ENCODE results near the gene NDUFV3.
"Not testable (repeated sequence)": the region's sequence is repeated elsewhere in the genome, so short reads cannot be mapped to it uniquely, and the experiment has no call there.

Gene NDUFV3

DNA sequence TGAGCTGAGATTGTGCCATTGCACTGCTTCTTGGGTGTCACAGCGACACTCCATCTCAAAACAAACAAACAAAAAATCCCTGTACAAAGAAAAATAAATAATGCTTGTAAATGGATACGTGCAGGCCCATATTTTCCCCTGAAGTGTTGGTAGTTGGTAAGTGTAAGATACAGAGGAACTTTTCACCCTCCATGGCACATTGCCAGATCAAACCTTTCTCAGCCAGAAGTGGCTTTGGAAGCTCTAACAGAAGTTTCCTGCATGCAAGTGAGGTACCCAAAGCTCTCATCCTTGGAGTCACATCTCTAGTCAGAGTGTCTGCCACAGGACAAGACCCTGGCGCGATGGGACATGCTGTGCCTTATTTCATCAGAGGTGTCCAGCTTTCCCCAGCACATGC, 7.3 kb downstream of the NDUFV3 start:
- no peak for DNase-seq (ENCODE audit: low spot score)

DNA sequence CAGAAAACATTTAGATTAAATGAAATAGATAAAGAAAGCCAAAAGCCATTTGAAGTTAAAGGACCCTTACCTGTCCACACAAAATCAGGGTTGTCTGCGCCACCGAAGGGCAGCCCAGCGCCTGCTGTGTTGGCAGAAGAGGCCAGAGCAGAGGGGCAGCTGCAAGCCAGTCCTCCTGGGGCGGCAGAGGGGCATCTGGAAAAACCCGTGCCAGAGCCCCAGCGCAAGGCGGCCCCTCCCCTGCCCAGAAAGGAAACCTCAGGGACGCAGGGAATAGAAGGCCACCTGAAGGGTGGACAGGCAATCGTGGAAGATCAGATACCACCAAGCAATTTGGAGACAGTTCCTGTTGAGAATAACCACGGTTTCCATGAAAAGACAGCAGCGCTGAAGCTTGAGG, 10.7 kb downstream of the NDUFV3 start:
- DNase-seq (ENCODE audit: low spot score) = no peak

DNA sequence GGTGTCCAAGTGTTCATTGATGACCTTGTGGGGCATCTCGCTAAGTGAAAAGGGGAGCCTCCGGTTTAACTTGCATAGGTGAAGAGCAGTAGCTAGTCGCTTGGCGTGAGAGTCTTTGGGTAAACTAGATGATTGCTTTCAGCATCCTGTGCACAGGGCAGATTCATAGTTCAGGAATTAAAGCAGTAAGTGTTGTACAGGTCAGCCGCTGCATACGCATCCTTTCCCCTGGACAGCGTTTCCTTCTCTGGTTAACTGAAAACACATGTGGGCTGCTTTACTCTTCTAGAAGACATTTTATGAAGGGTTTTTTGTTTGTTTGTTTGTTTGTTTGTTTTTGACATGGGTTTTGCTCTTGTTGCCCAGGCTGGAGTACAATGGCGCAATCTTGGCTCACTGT, 12.1 kb downstream of the NDUFV3 start:
- DNase-seq (ENCODE audit: low spot score) = no peak

DNA sequence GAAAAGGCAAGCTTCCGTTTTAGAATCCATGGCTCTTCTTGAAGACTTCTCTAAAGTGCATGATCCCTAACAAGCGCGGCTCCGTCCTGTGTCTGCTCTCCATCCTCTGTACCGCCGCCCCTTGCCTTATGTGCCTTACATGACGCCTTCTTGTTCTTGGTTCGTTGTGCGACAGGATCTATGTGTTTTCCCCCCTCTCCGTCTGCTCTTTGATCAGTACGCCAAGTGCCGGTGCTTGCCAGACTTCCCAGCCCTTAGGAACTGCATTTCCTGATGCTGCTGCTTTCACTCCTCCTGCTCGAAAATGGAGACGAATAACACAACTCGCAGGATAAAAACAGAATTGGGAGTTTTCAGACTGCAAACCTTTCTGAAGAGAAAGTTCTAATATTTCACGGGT, 13.1 kb downstream of the NDUFV3 start:
- DNase-seq (ENCODE audit: low spot score) = no peak

DNA sequence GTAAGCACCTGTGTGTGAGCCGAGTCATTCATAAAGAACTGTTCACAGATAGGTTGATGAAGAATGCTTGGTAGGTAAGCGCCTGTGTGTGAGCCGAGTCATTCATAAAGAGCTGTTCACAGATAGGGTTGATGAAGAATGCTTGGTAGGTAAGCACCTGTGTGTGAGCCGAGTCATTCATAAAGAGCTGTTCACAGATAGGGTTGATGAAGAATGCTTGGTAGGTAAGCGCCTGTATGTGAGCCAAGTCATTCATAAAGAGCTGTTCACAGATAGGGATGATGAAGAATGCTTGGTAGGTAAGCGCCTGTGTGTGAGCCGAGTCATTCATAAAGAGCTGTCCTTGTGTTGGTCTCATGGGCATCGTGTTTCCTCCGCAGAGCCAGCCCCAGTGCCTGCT, 15.4 kb downstream of the NDUFV3 start:
- DNase-seq (ENCODE audit: low spot score) = not testable (repeated sequence)

DNA sequence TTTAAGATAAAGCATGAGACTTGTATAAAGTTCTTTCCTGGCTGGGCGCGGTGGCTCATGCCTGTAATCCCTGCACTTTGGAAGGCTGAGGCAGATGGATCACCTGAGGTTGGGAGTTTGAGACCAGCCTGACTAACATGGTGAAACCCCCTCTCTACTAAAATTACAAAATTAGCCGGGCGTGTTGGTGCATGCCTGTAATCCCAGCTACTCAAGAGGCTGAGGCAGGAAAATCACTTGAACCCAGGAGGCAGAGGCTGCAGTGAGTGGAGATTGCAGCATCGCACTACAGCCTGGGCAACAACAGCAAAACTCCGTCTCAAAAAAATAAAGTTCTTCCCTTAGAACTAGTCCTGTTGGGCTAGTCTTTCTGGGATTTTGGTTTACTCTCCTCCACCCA, 18.8 kb downstream of the NDUFV3 start:
- DNase-seq (ENCODE audit: low spot score) = not testable (repeated sequence)

DNA sequence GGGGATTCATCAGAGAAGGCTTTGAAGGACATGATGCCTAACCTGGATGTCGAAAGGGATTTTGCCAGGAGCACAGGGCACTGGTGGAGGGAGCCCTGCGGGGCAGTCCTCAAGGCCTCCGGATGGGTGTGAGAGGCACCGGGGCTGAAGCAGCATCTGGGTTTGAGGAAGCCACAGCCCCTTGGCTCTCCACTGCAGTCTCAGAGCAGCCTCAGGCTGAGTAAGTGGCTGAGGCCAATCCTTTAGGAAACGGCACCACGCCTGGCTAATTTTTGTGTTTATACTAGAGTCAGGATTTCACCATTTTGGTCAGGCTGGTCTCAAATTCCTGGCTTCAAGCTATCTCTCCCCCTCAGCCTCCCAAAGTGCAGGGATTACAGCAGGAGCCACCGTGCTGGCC, 20.4 kb downstream of the NDUFV3 start:
- DNase-seq (ENCODE audit: low spot score) = no peak

DNA sequence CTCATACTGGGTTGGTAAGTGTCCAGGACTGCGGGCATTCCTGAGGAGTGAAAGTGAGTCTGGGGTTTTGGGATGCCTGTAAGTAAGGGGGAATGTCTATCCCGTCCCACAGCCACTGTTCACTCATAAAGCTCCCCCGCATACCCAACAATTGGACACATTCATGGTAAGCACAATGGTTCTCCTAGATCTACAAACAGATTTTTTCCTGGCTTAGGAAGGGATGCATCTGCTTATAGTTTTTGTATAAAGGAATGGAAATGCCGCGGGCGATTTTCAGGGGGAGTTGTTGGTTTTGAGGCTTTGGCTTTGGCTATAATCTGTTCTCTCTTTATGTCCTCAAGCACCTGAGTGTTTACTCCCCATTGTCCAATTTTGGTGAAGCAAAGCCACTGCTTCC, 25.2 kb downstream of the NDUFV3 start:
- DNase-seq (ENCODE audit: low spot score) = no peak

DNA sequence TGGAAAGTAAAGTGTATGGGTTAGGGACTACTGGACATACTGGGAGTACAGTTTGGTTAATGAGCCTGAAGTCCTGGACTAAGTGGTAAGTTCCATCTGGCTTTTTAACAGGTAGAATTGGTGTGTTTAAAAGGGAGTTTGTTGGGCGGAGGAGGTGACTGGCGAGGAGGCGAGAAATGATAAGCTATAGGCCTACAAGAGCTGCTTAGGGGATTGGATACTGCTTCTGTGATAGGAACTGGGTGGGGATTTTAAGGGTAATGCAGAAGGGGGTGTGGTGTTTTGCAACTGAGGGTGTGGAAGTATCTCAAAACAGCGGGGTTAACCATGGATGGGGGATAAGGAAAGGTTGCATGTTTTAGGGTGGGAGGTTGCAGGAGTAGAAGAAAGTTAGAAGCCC, 28.8 kb downstream of the NDUFV3 start:
- no peak for DNase-seq (ENCODE audit: low spot score)

DNA sequence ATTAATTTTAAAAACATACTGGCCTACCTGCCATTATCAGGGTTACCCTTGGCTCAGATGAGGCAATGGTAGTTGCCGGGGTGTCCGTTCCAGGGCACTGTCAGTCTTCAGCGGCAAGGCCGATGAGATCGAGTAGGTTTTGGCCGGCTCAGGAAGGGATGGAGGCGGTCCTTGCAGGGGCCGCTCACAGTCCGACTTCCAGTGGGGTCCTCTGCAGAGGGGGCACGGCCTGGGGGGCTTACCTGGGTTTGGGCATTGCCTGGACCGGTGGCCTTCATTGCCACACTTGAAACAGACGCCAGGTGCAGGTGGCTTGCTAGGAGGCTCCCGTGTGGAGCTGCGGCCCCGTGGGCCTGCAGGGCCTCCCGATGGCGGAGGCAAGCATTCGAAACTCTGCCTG, 29.8 kb downstream of the NDUFV3 start:
- no peak for DNase-seq (ENCODE audit: low spot score)

DNA sequence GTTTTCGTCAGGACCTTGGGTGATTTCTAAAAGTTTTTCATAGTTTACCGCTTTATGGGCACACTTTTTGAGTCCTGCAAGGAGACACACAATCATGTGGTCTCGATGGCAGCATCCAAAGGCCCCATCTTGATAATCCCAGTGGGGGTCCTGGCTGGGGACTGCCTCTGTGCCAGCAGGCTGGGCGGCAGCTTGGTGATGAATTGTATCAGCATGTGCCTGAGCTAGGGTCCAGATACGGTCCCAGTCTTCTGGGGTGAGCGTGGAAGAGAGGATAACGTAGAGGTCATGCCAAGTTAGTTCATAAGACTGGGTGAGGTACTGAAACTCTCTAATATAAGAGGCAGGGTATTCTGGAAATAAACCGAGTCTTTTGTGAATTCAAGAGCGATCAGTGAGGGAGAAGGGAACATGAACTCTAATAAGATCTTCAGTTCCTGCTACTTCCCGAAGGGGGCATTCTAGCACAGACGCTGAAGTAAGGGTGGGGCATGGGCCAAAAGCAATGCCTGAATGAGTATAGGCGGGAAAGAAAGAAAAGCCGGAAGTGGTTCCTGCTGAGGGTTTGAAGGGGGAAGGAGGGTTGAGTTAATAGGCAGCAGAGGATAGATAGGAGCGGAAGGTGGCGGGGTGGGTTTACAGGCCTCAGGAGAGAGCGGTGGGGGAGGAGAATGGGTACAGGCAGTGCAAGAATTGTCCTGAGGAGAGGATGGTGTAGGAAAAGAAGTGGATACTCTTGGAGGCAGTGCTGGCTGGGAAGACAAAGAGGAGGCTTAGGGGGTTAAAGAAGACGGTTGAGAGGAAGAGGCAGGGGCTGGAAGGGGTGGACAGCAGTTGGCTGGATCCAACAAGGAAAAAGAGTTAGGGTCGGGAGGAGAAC, 30.7 kb downstream of the NDUFV3 start:
- peak; percentile 85 for DNase-seq (ENCODE audit: low spot score)

DNA sequence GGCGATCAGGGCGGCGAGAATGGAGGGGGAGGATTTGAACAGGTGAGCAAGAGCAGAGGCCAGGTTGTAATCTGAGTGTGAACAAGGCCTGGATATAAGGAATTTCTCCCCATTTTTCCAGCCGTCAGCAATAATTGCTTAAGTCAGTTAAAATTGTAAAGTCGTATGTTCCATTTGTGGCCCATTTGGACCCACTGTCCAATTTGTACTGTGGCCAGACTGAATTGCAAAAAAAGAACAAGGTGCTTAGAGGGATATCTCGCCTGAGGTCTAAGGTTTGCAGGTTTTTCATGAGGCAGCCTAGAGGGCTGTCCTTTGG, 31.3 kb downstream of the NDUFV3 start:
- DNase-seq (ENCODE audit: low spot score) = no peak

DNA sequence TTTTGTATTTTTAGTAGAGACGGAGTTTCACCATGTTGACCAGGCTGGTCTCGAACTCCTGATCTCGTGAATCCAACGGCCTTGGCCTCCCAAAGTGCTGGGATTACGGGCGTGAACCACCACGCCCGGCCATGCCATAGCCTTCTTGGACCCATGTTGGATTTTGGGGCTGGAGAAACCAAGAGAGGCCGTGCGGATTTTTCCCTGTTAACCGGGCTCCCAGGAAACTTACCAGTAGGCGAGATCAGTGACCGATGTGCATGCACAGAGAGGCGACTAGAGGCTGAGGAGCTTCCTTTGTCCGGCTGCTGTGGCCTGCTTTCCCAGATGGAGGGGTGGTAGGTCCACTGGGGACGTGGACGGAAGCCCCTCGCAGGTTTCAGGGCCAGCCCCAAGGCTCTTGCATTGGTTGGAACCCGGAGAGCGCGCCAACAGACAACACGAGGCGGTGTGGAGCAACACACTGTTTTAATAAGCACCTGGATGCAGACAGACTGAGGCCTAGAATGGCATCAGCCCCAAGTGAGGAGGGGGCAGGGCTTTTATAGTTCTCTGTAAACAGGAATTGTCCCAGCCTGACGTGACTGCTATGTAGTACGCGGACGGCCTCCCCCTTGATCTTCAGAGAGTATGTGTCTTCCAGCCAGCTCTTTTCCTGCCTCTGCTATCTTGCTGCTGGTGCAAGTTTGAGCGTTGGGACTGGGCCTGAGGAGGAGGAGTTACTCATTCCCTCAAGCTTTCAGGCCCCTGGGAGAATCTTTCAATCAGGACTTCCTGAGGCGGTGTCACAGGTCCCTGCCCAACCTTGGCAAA, 32.2 kb downstream of the NDUFV3 start, which contains the start of gene ERVH48-1:
Gene ERVH48-1, minus strand, starts transcription at position 517 of the 813 bp plus-strand sequence. CDS start 6,624 bp downstream, outside the sequence.
- no peak for DNase-seq (ENCODE audit: low spot score)

DNA sequence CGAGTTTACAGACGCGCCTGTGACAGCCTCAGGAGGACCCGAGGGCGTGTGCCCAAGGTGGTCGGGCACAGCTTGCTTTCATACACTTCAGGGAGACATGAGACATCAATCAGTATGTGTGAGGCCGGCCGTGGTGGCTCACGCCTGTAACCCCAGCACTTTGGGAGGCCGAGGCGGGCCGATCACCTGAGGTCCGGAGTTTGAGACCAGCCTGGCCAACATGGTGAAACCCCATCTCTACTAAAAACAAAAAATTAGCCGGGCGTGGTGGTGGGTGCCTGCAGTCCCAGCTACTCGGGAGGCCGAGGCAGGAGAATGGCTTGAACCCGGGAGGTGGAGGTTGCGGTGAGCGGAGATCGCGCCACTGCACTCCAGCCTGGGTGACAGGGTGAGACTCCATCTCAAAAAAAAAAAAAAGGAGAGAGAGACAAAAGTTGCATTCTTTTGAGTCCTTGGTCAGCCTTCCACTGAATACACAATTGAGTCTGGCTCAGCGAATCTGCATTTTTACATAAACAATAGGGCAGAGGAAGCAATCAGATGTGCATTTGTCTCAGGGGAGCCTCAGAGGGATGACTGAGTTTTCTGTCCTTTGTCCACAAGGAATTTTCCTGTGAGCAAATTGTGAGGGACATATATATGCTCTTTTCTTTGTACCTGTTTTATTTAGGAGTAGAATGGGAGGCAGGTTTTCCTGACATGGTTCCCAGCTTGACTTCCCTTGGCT, 34.5 kb downstream of the NDUFV3 start:
- peak; percentile 87 for DNase-seq (ENCODE audit: low spot score)

DNA sequence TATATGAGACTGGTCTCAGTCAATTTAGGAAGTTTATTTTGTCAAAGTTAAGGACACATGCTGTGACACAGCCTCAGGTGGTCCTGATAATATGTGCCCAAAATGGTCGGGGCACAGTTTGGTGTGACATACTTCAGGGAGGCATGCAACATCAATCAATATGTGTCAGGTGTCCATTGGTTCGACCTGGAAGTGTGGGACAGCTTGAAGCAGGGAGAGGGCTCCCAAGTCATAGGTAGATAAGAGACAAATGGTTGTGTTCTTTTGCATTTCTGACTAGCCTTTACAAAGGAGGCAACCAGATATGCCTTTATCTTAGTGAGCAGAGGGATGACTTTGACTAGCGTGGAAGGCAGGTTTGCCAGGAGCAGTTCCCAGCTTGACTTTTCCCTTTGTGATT, 36.9 kb downstream of the NDUFV3 start:
- DNase-seq (ENCODE audit: low spot score) = no peak

DNA sequence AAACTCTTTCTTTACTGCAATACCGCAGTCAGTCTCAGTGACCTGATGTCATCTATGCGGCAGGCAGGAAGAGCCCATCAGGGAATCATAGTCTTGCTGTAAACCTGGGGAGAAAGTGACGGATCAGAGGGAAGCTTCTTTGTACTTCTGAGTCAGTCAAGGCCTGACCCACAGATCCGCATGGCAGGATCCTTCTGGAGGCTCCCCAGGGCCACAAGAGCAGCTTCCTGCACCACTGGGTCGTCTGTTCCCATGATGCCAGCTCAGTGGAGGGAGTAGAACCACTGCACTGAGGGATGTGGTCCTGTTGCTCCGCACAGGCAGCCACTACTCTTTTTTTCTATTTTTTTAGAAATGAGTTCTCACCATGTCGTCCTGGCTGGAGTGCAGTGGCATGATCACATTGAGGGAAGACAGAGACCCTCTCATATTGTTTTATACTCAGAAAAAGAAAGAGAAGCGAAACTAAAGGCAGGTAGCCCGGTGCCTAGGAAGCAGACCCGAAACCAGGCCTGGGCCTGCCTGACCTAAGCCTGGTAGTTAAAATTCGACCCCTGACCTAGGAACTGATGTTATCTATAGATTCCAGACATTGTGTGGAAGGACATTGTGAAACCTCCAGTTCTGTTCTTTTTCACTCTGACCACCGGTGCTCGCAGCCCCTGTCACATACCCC, 38.6 kb downstream of the NDUFV3 start:
- no peak for DNase-seq (ENCODE audit: low spot score)

DNA sequence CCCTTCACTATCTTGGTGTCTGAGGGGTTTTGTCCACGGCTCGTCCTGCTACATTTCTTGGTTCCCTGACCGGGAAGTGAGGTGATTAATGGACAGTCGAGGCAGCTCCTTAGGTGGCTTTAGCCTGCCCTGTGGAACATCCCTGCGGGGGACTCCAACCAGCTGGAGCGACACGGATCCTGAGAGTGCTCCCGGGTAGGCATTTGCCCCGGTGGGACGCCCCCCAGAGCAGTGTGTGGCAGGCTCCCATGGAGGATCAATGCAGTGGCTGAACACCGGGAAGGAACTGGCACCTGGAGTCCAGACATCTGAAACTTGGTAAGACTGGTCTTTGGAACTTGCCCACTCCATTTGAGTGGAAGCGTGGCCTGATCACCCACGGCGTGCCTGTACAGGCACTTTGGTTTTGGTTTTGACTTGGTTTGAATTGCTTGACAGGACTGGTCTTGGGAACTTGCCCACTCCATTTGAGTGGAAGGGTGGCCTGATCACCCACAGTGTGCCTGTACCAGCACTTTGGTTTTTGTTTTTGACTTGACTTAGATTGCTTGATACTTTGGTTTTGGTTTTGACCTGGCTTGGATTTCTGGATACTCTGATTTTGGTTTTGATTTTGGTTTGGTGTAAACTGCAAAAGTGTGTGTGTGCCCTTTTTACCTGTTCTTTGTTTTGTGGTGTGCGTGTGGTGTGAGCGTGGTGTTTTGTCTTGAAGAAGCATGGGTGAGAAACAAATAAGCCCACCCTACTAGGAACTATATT, 39.4 kb downstream of the NDUFV3 start:
- not testable (repeated sequence) for DNase-seq (ENCODE audit: low spot score)

DNA sequence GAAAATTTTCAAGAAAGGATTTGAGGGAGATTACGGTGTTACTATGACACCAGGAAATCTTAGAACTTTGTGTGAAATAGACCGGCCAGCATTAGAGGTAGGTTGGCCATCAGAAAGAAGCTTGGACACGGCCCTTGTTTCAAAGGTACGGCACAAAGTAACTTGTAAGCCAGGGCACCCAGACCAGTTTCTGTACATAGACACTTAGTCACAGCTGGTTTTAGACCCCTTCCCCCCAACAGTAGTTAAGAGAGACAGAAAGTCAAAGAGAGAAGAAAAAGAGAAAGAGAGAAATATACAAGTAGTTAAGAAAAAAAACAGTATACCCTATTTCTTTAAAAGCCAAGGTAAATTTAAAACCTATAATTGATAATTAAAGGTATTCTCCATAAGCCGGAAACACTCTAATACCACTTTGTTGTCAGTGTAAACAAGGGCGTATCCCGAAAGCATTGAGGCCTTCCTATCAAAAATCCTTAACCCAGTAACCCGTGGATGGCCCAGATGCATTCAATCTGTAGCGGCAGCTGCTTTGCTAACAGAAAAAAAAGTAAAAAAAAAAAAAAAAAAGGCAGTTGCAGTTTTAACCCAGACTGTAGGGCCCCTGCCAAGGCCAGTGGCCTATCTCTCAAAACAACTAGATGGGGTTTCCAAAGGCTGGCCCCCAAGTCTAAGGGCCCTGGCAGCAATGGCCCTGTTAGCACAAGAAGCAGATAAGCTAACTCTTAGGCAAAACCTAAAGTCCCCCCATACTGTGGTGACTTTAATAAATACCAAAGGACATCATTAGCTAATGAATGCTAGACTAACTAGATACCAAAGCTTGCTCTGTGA, 40.2 kb downstream of the NDUFV3 start:
- not testable (repeated sequence) for DNase-seq (ENCODE audit: low spot score)

DNA sequence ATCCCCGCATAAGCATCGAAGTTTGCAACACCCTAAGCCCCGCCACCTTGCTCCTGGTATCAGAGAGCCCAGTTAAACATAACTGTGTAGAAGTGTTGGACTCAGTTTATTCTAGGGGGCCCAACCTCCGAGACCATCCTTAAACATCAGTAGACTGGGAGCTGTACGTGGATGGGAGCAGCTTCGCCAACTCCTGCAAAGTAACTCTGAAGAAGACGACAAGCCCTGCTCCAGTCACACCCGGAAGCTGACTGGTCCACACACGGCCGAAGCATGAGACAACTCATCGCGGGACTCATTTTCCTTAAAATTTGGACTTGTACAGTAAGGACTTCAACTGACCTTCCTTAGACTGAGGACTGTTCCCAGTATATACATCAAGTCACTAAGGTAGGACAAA, 40.9 kb downstream of the NDUFV3 start:
- DNase-seq (ENCODE audit: low spot score) = not testable (repeated sequence)

DNA sequence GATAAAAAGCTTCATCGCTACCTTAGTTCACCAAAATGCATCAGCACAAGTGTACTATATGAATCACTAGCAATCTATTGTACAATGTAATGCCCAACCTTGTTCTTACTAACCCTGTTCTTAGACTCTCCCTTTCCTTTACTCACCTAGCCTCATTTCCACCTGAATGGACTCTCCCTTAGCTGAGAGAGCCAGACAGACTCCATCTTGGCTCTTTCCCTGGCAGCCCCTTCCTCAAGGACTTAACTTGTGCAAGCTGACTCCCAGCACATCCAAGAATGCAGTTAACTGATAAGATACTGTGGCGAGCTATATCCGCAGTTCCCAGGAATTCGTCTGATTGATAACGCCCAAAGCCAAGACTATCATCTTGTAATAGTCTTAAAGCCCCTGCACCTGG, 43.3 kb downstream of the NDUFV3 start:
- not testable (repeated sequence) for DNase-seq (ENCODE audit: low spot score)
